Coronary artery (tissue), 2 donors: ENCODE data around the gene DGKH.

Source experiments
- DNase-seq: peaks from one replicate; pipeline ENCODE4 v3.0.0-alpha.2; 2017; ENCODE audit warnings: low spot score
- H3K27ac ChIP-seq, 2 donors: fragments of 200-600 bp; sonication (generic); one replicate each; pipeline ENCODE4 v1.5.1; 2016 to 2019
- H3K4me3 ChIP-seq: fragments of 200-600 bp; sonication (generic); 2 replicates; pipeline ENCODE4 v1.5.1; 2016; ENCODE audit warnings: mild to moderate bottlenecking, moderate library complexity
- TF ChIP-seq, protein P1 (sequence below): fragments of 200-600 bp; sonication (generic); IDR thresholded peaks from one replicate; pipeline ENCODE4 v1.5.1; 2019; ENCODE audit warnings: antibody characterized with exemption

Gene DGKH

GRCh38 chr13:42110410-42111155, 62.1 kb downstream of the DGKH start:
- TF ChIP-seq, protein P1, sequence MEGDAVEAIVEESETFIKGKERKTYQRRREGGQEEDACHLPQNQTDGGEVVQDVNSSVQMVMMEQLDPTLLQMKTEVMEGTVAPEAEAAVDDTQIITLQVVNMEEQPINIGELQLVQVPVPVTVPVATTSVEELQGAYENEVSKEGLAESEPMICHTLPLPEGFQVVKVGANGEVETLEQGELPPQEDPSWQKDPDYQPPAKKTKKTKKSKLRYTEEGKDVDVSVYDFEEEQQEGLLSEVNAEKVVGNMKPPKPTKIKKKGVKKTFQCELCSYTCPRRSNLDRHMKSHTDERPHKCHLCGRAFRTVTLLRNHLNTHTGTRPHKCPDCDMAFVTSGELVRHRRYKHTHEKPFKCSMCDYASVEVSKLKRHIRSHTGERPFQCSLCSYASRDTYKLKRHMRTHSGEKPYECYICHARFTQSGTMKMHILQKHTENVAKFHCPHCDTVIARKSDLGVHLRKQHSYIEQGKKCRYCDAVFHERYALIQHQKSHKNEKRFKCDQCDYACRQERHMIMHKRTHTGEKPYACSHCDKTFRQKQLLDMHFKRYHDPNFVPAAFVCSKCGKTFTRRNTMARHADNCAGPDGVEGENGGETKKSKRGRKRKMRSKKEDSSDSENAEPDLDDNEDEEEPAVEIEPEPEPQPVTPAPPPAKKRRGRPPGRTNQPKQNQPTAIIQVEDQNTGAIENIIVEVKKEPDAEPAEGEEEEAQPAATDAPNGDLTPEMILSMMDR, result peak; percentile 59
- H3K4me3 ChIP-seq, result no peak overlapping the region
- H3K27ac ChIP-seq, result no peak overlapping the region
- no peak for DNase-seq

- TF ChIP-seq, protein P1, result no peak
- Histone ChIP-seq H3K4me3 (no peak overlapping the region), H3K27ac (no peak overlapping the region)
- no peak for DNase-seq
These were observed 64.4 kb downstream of the DGKH start for GRCh38 chr13:42112864-42113263.

GRCh38 chr13:42113478-42113877, 65.0 kb downstream of the DGKH start:
- TF ChIP-seq, protein P1, result no peak
- no peak for DNase-seq
- Histone ChIP-seq H3K27ac (no peak overlapping the region), H3K4me3 (no peak overlapping the region)

DNA sequence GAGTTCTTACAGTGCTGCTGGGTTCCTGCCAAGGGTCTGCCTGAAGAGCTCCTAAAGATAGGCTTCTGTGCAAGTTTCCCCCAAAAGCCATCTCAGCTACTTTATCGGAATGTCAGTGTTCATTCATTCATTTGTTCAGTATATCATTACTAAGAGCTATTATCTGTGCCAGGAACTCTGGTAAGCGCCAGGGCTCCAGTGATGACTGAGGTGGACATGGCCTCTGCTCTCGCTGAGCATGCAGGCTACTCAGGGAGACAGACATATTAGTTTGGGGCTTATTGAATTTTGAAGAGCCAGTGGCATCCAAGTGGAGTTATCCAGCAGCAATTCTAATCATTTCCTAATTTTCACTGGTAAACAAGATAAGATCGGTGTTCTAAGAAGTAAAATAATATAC, 65.8 kb downstream of the DGKH start:
- DNase-seq, result no peak
- TF ChIP-seq, protein P1, result no peak
- no peak overlapping the region for H3K4me3 ChIP-seq
- no peak overlapping the region for H3K27ac ChIP-seq

DNA sequence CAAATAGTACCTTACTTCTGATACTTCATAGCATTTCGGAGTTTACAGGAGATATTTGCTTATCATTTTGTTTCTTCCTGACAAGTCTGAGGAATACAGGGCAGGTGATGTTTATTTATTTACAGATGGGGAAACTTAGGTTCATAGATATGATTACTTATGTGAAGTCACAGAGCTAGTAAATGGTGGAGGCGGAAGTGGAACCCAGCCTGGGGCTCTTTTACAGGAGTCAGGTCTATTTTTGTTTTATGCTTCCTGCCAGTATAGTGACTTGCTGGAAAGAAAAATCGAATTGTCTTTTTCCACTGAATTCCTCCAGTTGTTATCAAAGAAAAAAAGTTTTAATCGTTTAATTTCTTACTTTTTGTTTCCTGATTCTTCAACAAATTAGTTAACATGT, 66.5 kb downstream of the DGKH start:
- TF ChIP-seq, protein P1, result no peak
- H3K4me3 ChIP-seq, result no peak overlapping the region
- H3K27ac ChIP-seq, result no peak overlapping the region
- no peak for DNase-seq

GRCh38 chr13:42116225-42116624, 67.8 kb downstream of the DGKH start:
- TF ChIP-seq, protein P1, result no peak
- DNase-seq, result no peak
- no peak overlapping the region for H3K27ac ChIP-seq
- H3K4me3 ChIP-seq, result no peak overlapping the region

- DNase-seq, result no peak
- no peak overlapping the region for H3K4me3 ChIP-seq
These were observed 70.6 kb downstream of the DGKH start for GRCh38 chr13:42119041-42119440.

More at GRCh38 chr13:42119041-42119440, 70.6 kb downstream of the DGKH start:
- H3K27ac ChIP-seq, result no peak overlapping the region
- TF ChIP-seq, protein P1, result no peak
